ENCODE data around the gene PCDH9.

PCDH9 gene

GRCh38 chr13:66559093-66559492, 671.0 kb downstream of the PCDH9 start:
- no peak overlapping the region for H3K4me2 ChIP-seq (ENCODE audit: low read depth, low read length, poor library complexity, severe bottlenecking)
- H3K9me3 ChIP-seq (ENCODE audit: insufficient read depth, low read length): no peaks in the 10 kb centered on the region
- no peaks in the 10 kb centered on the region for H3K36me3 ChIP-seq (ENCODE audit: low read length)
- peak overlapping the region; percentile 89 for H2AFZ ChIP-seq (ENCODE audit: low read depth, low read length, severe bottlenecking)
- no peak overlapping the region for H3K27ac ChIP-seq (ENCODE audit: low read depth, low read length)
- H3K27me3 ChIP-seq (ENCODE audit: low read length): no peaks in the 10 kb centered on the region
- no peaks in the 10 kb centered on the region for H3F3A ChIP-seq (ENCODE audit: insufficient read depth)
- H3K4me3 ChIP-seq (ENCODE audit: insufficient read depth, low read length, poor library complexity, severe bottlenecking): no peak overlapping the region
- no peaks in the 10 kb centered on the region for H3K79me2 ChIP-seq (ENCODE audit: insufficient read depth, low read length)
- no peaks in the 10 kb centered on the region for H3K9me2 ChIP-seq (replicated peaks; ENCODE audit: insufficient read depth, low read length)
- H4K20me1 ChIP-seq (ENCODE audit: low read depth, low read length): no peaks in the 10 kb centered on the region
- TF ChIP-seq EZH2phosphoT487 (conservative IDR thresholded peaks at IDR 0.05; ENCODE audit: low read length): no peak
- TF ChIP-seq CTCF (IDR thresholded peaks at IDR 0.05; ENCODE audit: insufficient read depth, low read length, poor library complexity, severe bottlenecking): no peak
- no peak overlapping the region for H3K9ac ChIP-seq (ENCODE audit: low read length)

GRCh38 chr13:66558506-66558905, 671.6 kb downstream of the PCDH9 start:
- Histone ChIP-seq H3K4me3 (ENCODE audit: insufficient read depth, low read length, poor library complexity, severe bottlenecking) (no peak overlapping the region), H3K9ac (ENCODE audit: low read length) (no peak overlapping the region), H3F3A (ENCODE audit: insufficient read depth) (no peaks in the 10 kb centered on the region), H3K79me2 (ENCODE audit: insufficient read depth, low read length) (no peaks in the 10 kb centered on the region), H4K20me1 (ENCODE audit: low read depth, low read length) (no peaks in the 10 kb centered on the region), H3K9me3 (ENCODE audit: insufficient read depth, low read length) (no peaks in the 10 kb centered on the region), H3K27ac (ENCODE audit: low read depth, low read length) (no peak overlapping the region), H3K27me3 (ENCODE audit: low read length) (no peaks in the 10 kb centered on the region), H3K9me2 (replicated peaks; ENCODE audit: insufficient read depth, low read length) (no peaks in the 10 kb centered on the region), H2AFZ (ENCODE audit: low read depth, low read length, severe bottlenecking) (peak overlapping the region; percentile 89), H3K4me2 (ENCODE audit: low read depth, low read length, poor library complexity, severe bottlenecking) (no peak overlapping the region), H3K36me3 (ENCODE audit: low read length) (no peaks in the 10 kb centered on the region)
- TF ChIP-seq CTCF (IDR thresholded peaks at IDR 0.05; ENCODE audit: insufficient read depth, low read length, poor library complexity, severe bottlenecking) (no peak), EZH2phosphoT487 (conservative IDR thresholded peaks at IDR 0.05; ENCODE audit: low read length) (no peak)

- no peak overlapping the region for H3K27ac ChIP-seq (ENCODE audit: low read depth, low read length)
- no peaks in the 10 kb centered on the region for H3K9me3 ChIP-seq (ENCODE audit: insufficient read depth, low read length)
- no peaks in the 10 kb centered on the region for H3K79me2 ChIP-seq (ENCODE audit: insufficient read depth, low read length)
- H3K4me3 ChIP-seq (ENCODE audit: insufficient read depth, low read length, poor library complexity, severe bottlenecking): no peak overlapping the region
- no peak overlapping the region for H3K4me2 ChIP-seq (ENCODE audit: low read depth, low read length, poor library complexity, severe bottlenecking)
- H2AFZ ChIP-seq (ENCODE audit: low read depth, low read length, severe bottlenecking): no peak overlapping the region
- H3K36me3 ChIP-seq (ENCODE audit: low read length): no peaks in the 10 kb centered on the region
- TF ChIP-seq CTCF (IDR thresholded peaks at IDR 0.05; ENCODE audit: insufficient read depth, low read length, poor library complexity, severe bottlenecking) (no peak), EZH2phosphoT487 (conservative IDR thresholded peaks at IDR 0.05; ENCODE audit: low read length) (no peak)
- H3F3A ChIP-seq (ENCODE audit: insufficient read depth): no peaks in the 10 kb centered on the region
- H3K27me3 ChIP-seq (ENCODE audit: low read length): no peaks in the 10 kb centered on the region
- no peaks in the 10 kb centered on the region for H4K20me1 ChIP-seq (ENCODE audit: low read depth, low read length)
- no peaks in the 10 kb centered on the region for H3K9me2 ChIP-seq (replicated peaks; ENCODE audit: insufficient read depth, low read length)
- no peak overlapping the region for H3K9ac ChIP-seq (ENCODE audit: low read length)
These were observed 672.8 kb downstream of the PCDH9 start for GRCh38 chr13:66557357-66557756.

All from SU-DHL-6 (cell line).